ENCODE measurements around the gene ANKRD26.

DNA sequence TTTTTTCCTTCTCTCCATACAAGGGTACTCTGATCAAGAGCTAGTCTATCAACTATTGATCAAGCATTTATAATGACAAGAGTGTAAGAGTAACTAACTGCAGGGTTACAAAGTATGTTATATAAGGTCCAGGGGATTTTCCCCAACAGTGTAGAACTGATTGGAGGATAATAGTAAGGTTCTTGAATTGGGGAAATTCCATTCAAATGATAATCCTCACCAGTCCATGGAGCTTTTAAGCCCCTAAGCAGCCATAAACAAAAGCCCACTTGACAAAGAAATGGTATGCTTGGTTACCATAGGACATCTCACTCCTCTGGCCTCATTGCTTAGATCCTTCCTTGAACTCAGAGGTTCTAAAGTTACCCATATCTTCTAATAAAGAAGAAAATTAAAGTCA lies 45.6 kb upstream of the ANKRD26 start:
- no peak for TF ChIP-seq CTCF (IDR thresholded peaks at IDR 0.05 in 8 of 11, conservative IDR thresholded peaks at IDR 0.05 in 3 of 11)
- no peak for TF ChIP-seq POLR2A (IDR thresholded peaks at IDR 0.05)
- no peak for TF ChIP-seq POLR2AphosphoS5 (IDR thresholded peaks at IDR 0.05)

Data from spleen (tissue), 7 donors.